Kidney epithelial cell (primary cell): ENCODE measurements around the gene CDHR3. TPM values are rescaled to one million over a fixed set of nuclear protein-coding genes. Genes with fewer than 3 reads are reported as not detected.

ENCODE experiments used
- DNase-seq: peaks from one replicate; pipeline ENCODE4 v3.0.0-alpha.2; 2010; ENCODE audit warnings: low read depth
- H3K27me3 ChIP-seq: 2 replicates; pipeline ENCODE4 v1.6.0; 2011; ENCODE audit warnings: low read length; ENCODE audit not compliant: control insufficient read depth, insufficient read depth
- H3K36me3 ChIP-seq: 2 replicates; pipeline ENCODE4 v1.5.1; 2011; ENCODE audit warnings: low read length; ENCODE audit not compliant: control insufficient read depth, insufficient read depth
- H3K4me3 ChIP-seq: 2 replicates; pipeline ENCODE4 v1.5.1; 2011; ENCODE audit warnings: low read depth, mild to moderate bottlenecking, control low read depth, low read length
- CTCF ChIP-seq: IDR thresholded peaks from 2 replicates; pipeline ENCODE4 v1.5.1; 2011; ENCODE audit warnings: mild to moderate bottlenecking, moderate library complexity, low read length, control low read depth, inconsistent platforms; ENCODE audit not compliant: insufficient read depth, poor library complexity, severe bottlenecking
- total RNA-seq: library from RNA; depleted of rRNA; stranded (reverse); fragments of >200 nt; gene quantifications from 2 replicates; pipeline ENCODE4 v1.2.3, GENCODE V29; 2015

Gene CDHR3
- total RNA-seq, 1 donor from 2014 or later, result 0.96 TPM

- no peak for TF ChIP-seq CTCF
- no peak for DNase-seq
- Histone ChIP-seq H3K27me3 (no peaks in the 10 kb centered on the region), H3K36me3 (no peaks in the 10 kb centered on the region), H3K4me3 (no peak overlapping the region)
Measured at GRCh38 chr7:106070567-106071254, 107.6 kb downstream of the CDHR3 start.

GRCh38 chr7:106071356-106071998 lies 108.4 kb downstream of the CDHR3 start:
- no peak for TF ChIP-seq CTCF
- H3K4me3 ChIP-seq, result no peak overlapping the region
- no peak for DNase-seq
- no peaks in the 10 kb centered on the region for H3K27me3 ChIP-seq
- no peaks in the 10 kb centered on the region for H3K36me3 ChIP-seq

DNA sequence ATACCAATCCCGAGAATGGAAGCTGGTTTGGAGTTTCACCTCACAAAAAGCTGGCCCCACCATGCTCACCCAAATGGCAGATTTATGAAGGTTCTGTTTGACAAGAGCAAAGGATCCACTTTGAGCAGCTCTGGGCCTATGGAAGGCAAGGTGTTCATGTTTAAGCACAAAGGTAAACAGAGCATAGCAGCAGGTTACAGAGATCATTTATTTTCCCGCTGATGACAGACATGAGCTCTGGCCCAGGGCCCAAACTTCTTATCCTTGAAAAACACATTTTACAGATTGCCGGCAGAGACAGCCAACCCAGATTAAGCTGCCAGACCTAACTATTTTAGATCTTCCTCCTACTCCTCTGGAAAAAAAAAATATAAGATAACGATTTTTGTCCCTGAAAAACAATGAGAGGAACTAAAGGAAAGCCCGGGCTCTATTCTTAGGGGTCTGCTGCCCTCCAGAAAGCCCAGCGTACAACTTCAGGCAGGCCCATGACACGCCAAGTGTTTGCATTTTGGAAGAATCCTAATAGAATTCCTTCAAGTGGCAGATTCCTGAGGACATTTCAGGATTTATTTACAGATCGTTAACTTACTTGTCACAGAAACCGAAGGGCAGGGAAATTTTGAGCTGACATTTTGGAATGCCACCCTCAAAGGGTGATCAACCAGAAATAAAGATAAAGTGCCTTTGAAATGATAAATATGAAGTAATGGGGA lies 109.1 kb downstream of the CDHR3 start:
- Histone ChIP-seq H3K36me3 (no peaks in the 10 kb centered on the region), H3K4me3 (no peak overlapping the region), H3K27me3 (no peaks in the 10 kb centered on the region)
- DNase-seq, result no peak
- no peak for TF ChIP-seq CTCF

- TF ChIP-seq CTCF, result no peak
- Histone ChIP-seq H3K27me3 (no peaks in the 10 kb centered on the region), H3K4me3 (no peak overlapping the region), H3K36me3 (no peaks in the 10 kb centered on the region)
- DNase-seq, result no peak
Measured at GRCh38 chr7:106072715-106073091, 109.6 kb downstream of the CDHR3 start.

DNA sequence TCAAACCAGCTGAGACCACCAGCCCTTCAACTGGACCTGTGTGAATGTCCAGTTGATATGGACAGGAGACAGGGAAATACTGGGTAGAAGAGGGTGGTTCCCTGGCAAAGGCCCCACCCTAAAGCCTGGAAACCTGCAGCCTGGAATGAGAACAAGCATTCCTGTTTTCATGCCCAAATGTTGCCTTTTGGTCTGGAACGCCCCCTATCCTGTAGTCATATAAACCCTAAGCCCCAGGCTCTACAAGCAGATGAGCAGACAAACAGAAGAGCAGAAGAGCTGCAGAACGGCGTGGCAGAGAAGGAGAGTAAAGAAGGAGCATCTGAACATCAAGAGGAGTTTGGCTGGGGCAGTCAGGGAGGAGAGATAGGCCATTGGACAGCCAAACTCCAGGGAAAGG lies 110.6 kb downstream of the CDHR3 start:
- TF ChIP-seq CTCF, result no peak
- no peak for DNase-seq
- Histone ChIP-seq H3K27me3 (no peaks in the 10 kb centered on the region), H3K36me3 (no peaks in the 10 kb centered on the region), H3K4me3 (no peak overlapping the region)

GRCh38 chr7:106074257-106074656 lies 111.2 kb downstream of the CDHR3 start:
- no peak for TF ChIP-seq CTCF
- DNase-seq, result no peak

More at GRCh38 chr7:106074257-106074656, 111.2 kb downstream of the CDHR3 start:
- Histone ChIP-seq H3K4me3 (no peak overlapping the region), H3K36me3 (no peaks in the 10 kb centered on the region), H3K27me3 (no peaks in the 10 kb centered on the region)
